Measurements from ENCODE around the gene KRT2. TPM values are rescaled to one million over a fixed set of nuclear protein-coding genes. Genes with fewer than 3 reads are reported as not detected.

The KRT2 gene
- total and polyA plus RNA-seq, 10 of the 15 experiments (the other 5 are each of a cell fraction or from before 2014, with no cell fraction given) = 0.08 to 0.12 TPM; not detected in 8

DNA sequence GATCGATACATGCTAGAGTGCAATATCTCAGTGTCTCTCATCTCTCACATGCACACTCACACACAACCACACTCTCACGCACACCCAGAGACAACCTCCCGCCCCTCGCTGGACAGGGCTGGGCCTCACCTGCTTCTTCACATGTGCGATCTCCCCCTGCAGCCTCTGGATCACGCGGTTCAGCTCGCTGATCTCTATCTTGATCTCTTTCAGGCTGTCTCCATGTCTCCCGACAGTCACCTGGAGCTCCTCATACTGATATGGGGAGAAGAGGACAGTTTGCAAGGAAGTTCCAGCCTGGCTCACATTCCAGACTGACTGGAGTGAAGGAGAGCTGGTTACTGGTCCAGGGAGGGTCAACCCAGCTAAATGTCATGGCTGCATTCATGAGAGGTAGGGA, 4.4 kb downstream of the KRT2 start:
- no peak for ATAC-seq
- H3K9ac ChIP-seq (ENCODE audit: control insufficient read depth, insufficient read depth, low read length) = no peak overlapping the region
- in situ Hi-C loops (cut with MboI) = no loop called here
- no peak overlapping the region for H3K27ac ChIP-seq (ENCODE audit: control insufficient read depth, insufficient read depth)
- no peaks in the 10 kb centered on the region for H3K9me3 ChIP-seq (replicated peaks; ENCODE audit: control insufficient read depth, insufficient read depth, low read length)
- RAD21 ChIA-PET (ENCODE audit: unreplicated experiment) = no interaction called here
- TF ChIP-seq HDAC2 (IDR thresholded peaks at IDR 0.05) (no peak), SIX5 (IDR thresholded peaks at IDR 0.05; ENCODE audit: low read depth, low read length, severe bottlenecking) (no peak), POU2F2 (IDR thresholded peaks at IDR 0.05; ENCODE audit: borderline replicate concordance, low read depth, low read length) (no peak), ZNF384 (IDR thresholded peaks at IDR 0.05; ENCODE audit: borderline replicate concordance, low read depth, low read length) (no peak), CBX3 (IDR thresholded peaks at IDR 0.05; ENCODE audit: borderline replicate concordance, low read depth) (no peak), ZZZ3 (IDR thresholded peaks at IDR 0.05; ENCODE audit: control insufficient read depth, insufficient read length, low read depth) (no peak), ATF7 (IDR thresholded peaks at IDR 0.05; ENCODE audit: low read depth) (no peak), JUNB (IDR thresholded peaks at IDR 0.05) (no peak), RCOR1 (conservative IDR thresholded peaks at IDR 0.05; ENCODE audit: low read depth, low read length) (no peak)
- TF ChIP-seq, protein P1, sequence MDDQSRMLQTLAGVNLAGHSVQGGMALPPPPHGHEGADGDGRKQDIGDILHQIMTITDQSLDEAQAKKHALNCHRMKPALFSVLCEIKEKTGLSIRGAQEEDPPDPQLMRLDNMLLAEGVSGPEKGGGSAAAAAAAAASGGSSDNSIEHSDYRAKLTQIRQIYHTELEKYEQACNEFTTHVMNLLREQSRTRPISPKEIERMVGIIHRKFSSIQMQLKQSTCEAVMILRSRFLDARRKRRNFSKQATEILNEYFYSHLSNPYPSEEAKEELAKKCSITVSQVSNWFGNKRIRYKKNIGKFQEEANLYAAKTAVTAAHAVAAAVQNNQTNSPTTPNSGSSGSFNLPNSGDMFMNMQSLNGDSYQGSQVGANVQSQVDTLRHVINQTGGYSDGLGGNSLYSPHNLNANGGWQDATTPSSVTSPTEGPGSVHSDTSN (IDR thresholded peaks at IDR 0.05; ENCODE audit: insufficient replicate concordance, low read depth, low read length) = no peak
- TF ChIP-seq, protein P2, sequence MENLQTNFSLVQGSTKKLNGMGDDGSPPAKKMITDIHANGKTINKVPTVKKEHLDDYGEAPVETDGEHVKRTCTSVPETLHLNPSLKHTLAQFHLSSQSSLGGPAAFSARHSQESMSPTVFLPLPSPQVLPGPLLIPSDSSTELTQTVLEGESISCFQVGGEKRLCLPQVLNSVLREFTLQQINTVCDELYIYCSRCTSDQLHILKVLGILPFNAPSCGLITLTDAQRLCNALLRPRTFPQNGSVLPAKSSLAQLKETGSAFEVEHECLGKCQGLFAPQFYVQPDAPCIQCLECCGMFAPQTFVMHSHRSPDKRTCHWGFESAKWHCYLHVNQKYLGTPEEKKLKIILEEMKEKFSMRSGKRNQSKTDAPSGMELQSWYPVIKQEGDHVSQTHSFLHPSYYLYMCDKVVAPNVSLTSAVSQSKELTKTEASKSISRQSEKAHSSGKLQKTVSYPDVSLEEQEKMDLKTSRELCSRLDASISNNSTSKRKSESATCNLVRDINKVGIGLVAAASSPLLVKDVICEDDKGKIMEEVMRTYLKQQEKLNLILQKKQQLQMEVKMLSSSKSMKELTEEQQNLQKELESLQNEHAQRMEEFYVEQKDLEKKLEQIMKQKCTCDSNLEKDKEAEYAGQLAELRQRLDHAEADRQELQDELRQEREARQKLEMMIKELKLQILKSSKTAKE (IDR thresholded peaks at IDR 0.05; ENCODE audit: low read depth, poor library complexity, severe bottlenecking) = no peak
- BruUV-seq (replicated peaks) = no TSS peak
- no peak for DNase-seq (ENCODE audit: low read depth, low spot score)
- no peak overlapping the region for H2AFZ ChIP-seq (ENCODE audit: control insufficient read depth, low read depth, low read length)
- no peak overlapping the region for H3K4me3 ChIP-seq
- POLR2A ChIA-PET = no interaction called here
- intact Hi-C loops (cut with micrococcal nuclease; ENCODE audit: unreplicated experiment) = no loop called here
- no peaks in the 10 kb centered on the region for H3K36me3 ChIP-seq (ENCODE audit: control insufficient read depth in 2 of 2, insufficient read depth in 2 of 2, low read length in 1 of 2)
- no peak for FAIRE-seq
- H4K20me1 ChIP-seq (ENCODE audit: control insufficient read depth, insufficient read depth) = no peaks in the 10 kb centered on the region; the same call in 1 of the 2 replicates
- SMC1A ChIA-PET (ENCODE audit: uncharacterized antibody, unreplicated experiment) = no interaction called here
- H3K27me3 ChIP-seq (replicated peaks in 1 of 2; ENCODE audit: control insufficient read depth in 2 of 2, insufficient read depth in 2 of 2, low read length in 1 of 2) = peaks cover 2 to 3% of the 10 kb centered on the region in 2 experiments; a peak in 2 of 4 replicates
- CTCF ChIA-PET = no interaction called here
- 71% methylated on average over 9 of the region's 9 CpGs for WGBS (ENCODE audit: insufficient coverage, insufficient replicate concordance, low lambda C conversion rate, missing lambda C conversion rate)
- no peaks in the 10 kb centered on the region for H3K4me1 ChIP-seq (ENCODE audit: control insufficient read depth, insufficient read depth, low read length)
- H3K4me2 ChIP-seq (ENCODE audit: control insufficient read depth, insufficient read depth) = no peak overlapping the region
- H3K79me2 ChIP-seq (ENCODE audit: control insufficient read depth, insufficient read depth, low read length) = no peaks in the 10 kb centered on the region

Measured in GM12878 (cell line).